ENCODE data around the gene DEFB124.
"Not testable (repeated sequence)": the region's sequence is repeated elsewhere in the genome, so short reads cannot be mapped to it uniquely, and the experiment has no call there.

The DEFB124 gene

GRCh38 chr20:31489152-31489551 is 14.2 kb upstream of the DEFB124 start:
- DNase-seq, result no peak

- no peak for DNase-seq
Measured at GRCh38 chr20:31488115-31488514, 13.2 kb upstream of the DEFB124 start.

GRCh38 chr20:31485450-31486339 is 10.8 kb upstream of the DEFB124 start:
- DNase-seq, result no peak

GRCh38 chr20:31484001-31484400 is 9.1 kb upstream of the DEFB124 start:
- DNase-seq, result no peak

- no peak for DNase-seq
Measured at GRCh38 chr20:31476643-31477215, 1.8 kb upstream of the DEFB124 start.

- no peak for DNase-seq
Measured at GRCh38 chr20:31476294-31476585, 1.3 kb upstream of the DEFB124 start.

GRCh38 chr20:31475472-31476293 is 756 bp upstream of the DEFB124 start:
- DNase-seq, result no peak

- no peak for DNase-seq
Measured at GRCh38 chr20:31474097-31474436, 860 bp downstream of the DEFB124 start.

GRCh38 chr20:31473331-31474096 is 1.4 kb downstream of the DEFB124 start:
- no peak for DNase-seq

- no peak for DNase-seq
Measured at GRCh38 chr20:31472395-31473330, 2.3 kb downstream of the DEFB124 start.

- DNase-seq, result not testable (repeated sequence)
Measured at GRCh38 chr20:31470946-31471345, 4.0 kb downstream of the DEFB124 start.

- DNase-seq, result no peak
Measured at GRCh38 chr20:31454361-31454760, 20.6 kb downstream of the DEFB124 start.

GRCh38 chr20:31452575-31452974 is 22.4 kb downstream of the DEFB124 start:
- DNase-seq, result no peak

- no peak for DNase-seq
Measured at GRCh38 chr20:31449511-31450414, 25.2 kb downstream of the DEFB124 start.

- DNase-seq, result no peak
Measured at GRCh38 chr20:31446084-31446819, 28.7 kb downstream of the DEFB124 start.

GRCh38 chr20:31440012-31440659 is 34.8 kb downstream of the DEFB124 start, which contains the start of gene DEFB123:
Gene DEFB123, plus strand, starts transcription at chr20:31440632. Its CDS starts 67 bp downstream, at chr20:31440699.
- no peak for DNase-seq

GRCh38 chr20:31430568-31431115 is 44.3 kb downstream of the DEFB124 start:
- no peak for DNase-seq

GRCh38 chr20:31427576-31427975 is 47.4 kb downstream of the DEFB124 start:
- not testable (repeated sequence) for DNase-seq

All from amygdala (tissue), 56 donors.